SU-DHL-6 (cell line): ENCODE measurements around the gene MFSD8.
A peak's percentile ranks its signal among the peaks of the same experiment; 100 is the strongest.
"Not testable (repeated sequence)": the region's sequence is repeated elsewhere in the genome, so short reads cannot be mapped to it uniquely, and the experiment has no call there.

ENCODE experiments used
- H2AFZ ChIP-seq: fragments of 200-600 bp; sonication (generic); 2 replicates; pipeline ENCODE4 v1.6.1; 2014; ENCODE audit warnings: low read depth, mild to moderate bottlenecking, moderate library complexity, mixed read lengths, antibody characterized with exemption, low read length; ENCODE audit not compliant: severe bottlenecking
- H3F3A ChIP-seq: fragments of 200-600 bp; shearing (Covaris generic); 2 replicates; pipeline ENCODE4 v1.6.0; 2016; ENCODE audit warnings: antibody characterized with exemption, mild to moderate bottlenecking; ENCODE audit not compliant: insufficient read depth
- H3K27ac ChIP-seq: fragments of 200-600 bp; sonication (generic); 2 replicates; pipeline ENCODE4 v1.5.1; 2016; ENCODE audit warnings: low read depth, mild to moderate bottlenecking, low read length, moderate library complexity, mixed read lengths
- H3K27me3 ChIP-seq: fragments of 200-600 bp; sonication (generic), shearing (Covaris generic); 2 replicates; pipeline ENCODE4 v1.6.0; 2014; ENCODE audit warnings: mild to moderate bottlenecking, low read length
- H3K36me3 ChIP-seq: fragments of 200-600 bp; sonication (generic); 2 replicates; pipeline ENCODE4 v1.6.1; 2014; ENCODE audit warnings: mild to moderate bottlenecking, low read length, mixed read lengths
- H3K4me2 ChIP-seq: fragments of 300-600, 200-600 bp; shearing (Covaris generic), sonication (generic); 2 replicates; pipeline ENCODE4 v1.6.0; 2014; ENCODE audit warnings: low read length, low read depth, mild to moderate bottlenecking; ENCODE audit not compliant: poor library complexity, severe bottlenecking
- H3K4me3 ChIP-seq: fragments of 200-600 bp; sonication (generic); 2 replicates; pipeline ENCODE4 v1.5.1; 2014; ENCODE audit warnings: antibody characterized with exemption, low read length, mild to moderate bottlenecking, mixed read lengths; ENCODE audit not compliant: insufficient read depth, poor library complexity, severe bottlenecking
- H3K79me2 ChIP-seq: fragments of 200-600 bp; sonication (generic); 2 replicates; pipeline ENCODE4 v1.6.1; 2014; ENCODE audit warnings: mild to moderate bottlenecking, low read length, moderate library complexity; ENCODE audit not compliant: insufficient read depth
- H3K9ac ChIP-seq: fragments of 200-600 bp; sonication (generic); 2 replicates; pipeline ENCODE4 v1.7.0; 2014; ENCODE audit warnings: mild to moderate bottlenecking, low read length
- H3K9me2 ChIP-seq: fragments of 200-600 bp; sonication (generic); replicated peaks from 2 replicates; pipeline ENCODE4 v1.6.1; 2014; ENCODE audit warnings: low read length; ENCODE audit not compliant: insufficient read depth
- H3K9me3 ChIP-seq: fragments of 200-600 bp; sonication (generic); 2 replicates; pipeline ENCODE4 v1.6.1; 2014; ENCODE audit warnings: low read length, mixed read lengths; ENCODE audit not compliant: insufficient read depth
- H4K20me1 ChIP-seq: fragments of 200-600 bp; sonication (generic); 2 replicates; pipeline ENCODE4 v1.6.1; 2014; ENCODE audit warnings: low read depth, mild to moderate bottlenecking, antibody characterized with exemption, low read length, moderate library complexity, mixed read lengths
- CTCF ChIP-seq: fragments of 200-600 bp; sonication (generic); IDR thresholded peaks from one replicate; pipeline ENCODE4 v1.5.1; 2017; ENCODE audit warnings: antibody characterized with exemption, mild to moderate bottlenecking, low read length, moderate library complexity; ENCODE audit not compliant: insufficient read depth, poor library complexity, severe bottlenecking
- EZH2phosphoT487 ChIP-seq: fragments of 200-600 bp; sonication (generic), shearing (Covaris generic); conservative IDR thresholded peaks from 2 replicates; pipeline ENCODE4 v1.6.1; 2018; ENCODE audit warnings: mild to moderate bottlenecking, antibody characterized with exemption, low read length, moderate library complexity, mixed read lengths

The MFSD8 gene

GRCh38 chr4:127975121-127975770, 10.3 kb upstream of the MFSD8 start:
- no peak overlapping the region for H3K27ac ChIP-seq
- TF ChIP-seq CTCF (no peak), EZH2phosphoT487 (no peak)
- H3K9ac ChIP-seq = no peak overlapping the region
- no peak overlapping the region for H3K4me3 ChIP-seq
- H4K20me1 ChIP-seq = no peaks in the 10 kb centered on the region
- no peak overlapping the region for H3K4me2 ChIP-seq
- H3K36me3 ChIP-seq = no peaks in the 10 kb centered on the region
- H3F3A ChIP-seq = no peaks in the 10 kb centered on the region
- no peaks in the 10 kb centered on the region for H3K9me2 ChIP-seq
- H2AFZ ChIP-seq = no peak overlapping the region
- no peaks in the 10 kb centered on the region for H3K9me3 ChIP-seq
- peaks cover 18% of the 10 kb centered on the region; the same call in 1 of the 2 replicates for H3K79me2 ChIP-seq
- no peaks in the 10 kb centered on the region for H3K27me3 ChIP-seq

- H4K20me1 ChIP-seq, H3K9me3 ChIP-seq, H3K9ac ChIP-seq, H3K27me3 ChIP-seq, H3K4me2 ChIP-seq, H3K36me3 ChIP-seq, H3K9me2 ChIP-seq, H3K27ac ChIP-seq, H2AFZ ChIP-seq, H3K4me3 ChIP-seq, H3F3A ChIP-seq: not testable (repeated sequence)
- peaks cover 54% of the 10 kb centered on the region for H3K79me2 ChIP-seq
Observed at GRCh38 chr4:127970925-127971324, 6.0 kb upstream of the MFSD8 start.

GRCh38 chr4:127968586-127968985, 3.6 kb upstream of the MFSD8 start:
- no peak overlapping the region for H3K4me3 ChIP-seq
- H3K9me3 ChIP-seq = no peaks in the 10 kb centered on the region
- H3K27me3 ChIP-seq = no peaks in the 10 kb centered on the region
- H3K27ac ChIP-seq = no peak overlapping the region
- no peaks in the 10 kb centered on the region for H3K9me2 ChIP-seq
- no peaks in the 10 kb centered on the region for H3K36me3 ChIP-seq
- H3K9ac ChIP-seq = no peak overlapping the region
- H3K79me2 ChIP-seq = peaks cover 60% of the 10 kb centered on the region
- no peaks in the 10 kb centered on the region for H3F3A ChIP-seq
- TF ChIP-seq EZH2phosphoT487 (no peak), CTCF (no peak)
- no peak overlapping the region for H3K4me2 ChIP-seq
- H2AFZ ChIP-seq = no peak overlapping the region
- H4K20me1 ChIP-seq = no peaks in the 10 kb centered on the region

- Histone ChIP-seq H3K27ac (no peak overlapping the region), H4K20me1 (no peaks in the 10 kb centered on the region), H3F3A (no peaks in the 10 kb centered on the region), H3K4me3 (no peak overlapping the region), H3K9me3 (no peaks in the 10 kb centered on the region), H3K9ac (no peak overlapping the region), H3K4me2 (peak overlapping the region; percentile 15), H3K9me2 (no peaks in the 10 kb centered on the region), H3K27me3 (no peaks in the 10 kb centered on the region), H3K36me3 (no peaks in the 10 kb centered on the region), H2AFZ (no peak overlapping the region), H3K79me2 (peaks cover 61% of the 10 kb centered on the region)
- TF ChIP-seq EZH2phosphoT487 (no peak), CTCF (no peak)
Observed at GRCh38 chr4:127967141-127967775, 2.3 kb upstream of the MFSD8 start.
